ENCODE results near the gene CCDC71.
A peak's percentile ranks its signal among the peaks of the same experiment; 100 is the strongest.

The CCDC71 gene
- 8.0 to 11.0 (median 8.5) reads per million in 3 donors for total RNA-seq

DNA sequence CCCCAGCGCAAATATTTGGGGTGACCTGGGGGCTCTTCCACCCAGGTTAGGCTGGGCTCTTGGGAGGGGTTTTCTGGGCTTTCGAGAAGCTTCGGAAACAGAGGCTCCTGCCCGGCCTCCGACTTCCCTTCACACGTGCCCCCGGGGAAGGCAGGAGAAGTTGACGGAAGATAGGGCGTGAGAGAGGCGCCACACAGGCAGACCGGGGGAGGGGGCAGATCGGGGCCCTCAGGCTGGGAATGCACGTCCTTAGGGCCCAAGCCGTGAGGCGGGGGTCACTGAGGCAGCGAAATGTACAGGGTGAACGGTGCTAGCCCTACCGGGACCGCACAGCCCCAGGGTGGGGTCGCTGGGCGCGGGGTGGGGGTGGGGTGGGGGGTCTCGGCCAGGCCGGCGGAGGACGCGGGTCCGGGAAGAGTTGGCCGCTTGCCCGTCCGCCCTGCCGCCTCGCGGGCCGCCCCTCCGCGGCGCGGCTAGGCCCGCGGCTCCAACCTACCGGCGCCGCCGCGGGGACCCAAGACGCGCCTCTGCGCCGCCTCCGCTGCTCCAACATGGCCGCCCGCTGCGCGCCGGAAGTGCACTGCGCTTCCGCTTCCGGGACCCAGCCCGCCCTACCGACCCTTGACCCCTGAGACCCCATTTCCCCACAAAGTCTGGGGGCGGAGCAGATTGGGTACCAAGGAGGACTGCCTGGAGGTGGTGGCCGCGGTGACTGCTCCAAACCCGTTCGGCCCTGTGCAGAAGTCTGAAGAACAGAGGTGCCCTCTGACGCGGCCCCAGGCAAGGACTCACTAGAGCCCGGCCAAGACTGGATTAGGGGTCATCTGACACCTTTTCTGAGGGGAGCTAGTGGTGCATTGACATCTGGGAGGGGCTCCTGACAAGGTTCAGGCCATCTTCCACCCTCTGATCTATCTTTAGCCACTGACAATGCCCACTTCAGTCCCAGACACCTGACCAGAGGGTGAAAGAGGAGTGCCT lies at the start of gene CCDC71:
CCDC71 (minus strand) TSS at position 561 of the 981 bp plus-strand sequence. CDS start 2,123 bp downstream, outside the sequence.
- peak within 1 kb of the TSS; percentile 76 for H3K4me3 ChIP-seq (ENCODE audit: insufficient read depth, low read depth, low read length, poor library complexity, severe bottlenecking)
- H3K27me3 ChIP-seq (replicated peaks; ENCODE audit: control insufficient read depth, insufficient read depth, low read length, poor library complexity, severe bottlenecking), result no peaks in the 10 kb centered on the region
- DNase-seq, result peak; percentile 40 to 57 (median 49)
- H3K36me3 ChIP-seq (ENCODE audit: control insufficient read depth, insufficient read depth, low read length), result peaks cover 15% of the 10 kb centered on the region
- H3K9me3 ChIP-seq (ENCODE audit: control insufficient read depth, low read length), result no peaks in the 10 kb centered on the region
- H3K4me1 ChIP-seq (ENCODE audit: control insufficient read depth, insufficient read depth, low read length, poor library complexity, severe bottlenecking), result peaks cover 27% of the 10 kb centered on the region
- peak within 1 kb of the TSS; percentile 70 for H3K27ac ChIP-seq (ENCODE audit: insufficient read depth, low read length, poor library complexity, severe bottlenecking)

DNA sequence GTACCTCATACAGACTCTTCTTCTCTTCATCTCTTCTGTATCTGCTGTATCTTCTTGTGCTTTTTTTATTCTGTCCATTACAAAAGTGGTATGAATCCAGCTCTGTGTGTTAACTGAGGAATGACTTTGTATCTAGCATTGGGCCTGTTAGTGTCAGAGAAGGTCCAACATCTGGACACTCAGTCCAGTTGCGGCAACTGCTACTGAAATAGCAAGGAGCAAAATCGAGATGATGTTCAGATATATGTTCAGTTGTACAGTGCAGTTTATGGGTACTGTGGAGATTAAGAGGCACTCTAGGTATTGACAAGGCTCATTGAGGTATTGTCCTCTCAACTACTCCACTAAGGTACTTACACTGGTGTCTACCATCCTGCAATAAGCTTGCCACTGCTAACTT lies 47.9 kb upstream of the CCDC71 start:
- Histone ChIP-seq H3K9me3 (ENCODE audit: control insufficient read depth, low read length) (no peaks in the 10 kb centered on the region), H3K27me3 (replicated peaks; ENCODE audit: control insufficient read depth, insufficient read depth, low read length, poor library complexity, severe bottlenecking) (no peaks in the 10 kb centered on the region), H3K4me3 (ENCODE audit: insufficient read depth, low read depth, low read length, poor library complexity, severe bottlenecking) (no peak overlapping the region), H3K4me1 (ENCODE audit: control insufficient read depth, insufficient read depth, low read length, poor library complexity, severe bottlenecking) (no peaks in the 10 kb centered on the region), H3K36me3 (ENCODE audit: control insufficient read depth, insufficient read depth, low read length) (no peaks in the 10 kb centered on the region), H3K27ac (ENCODE audit: insufficient read depth, low read length, poor library complexity, severe bottlenecking) (no peak overlapping the region)
- DNase-seq, result no peak

DNA sequence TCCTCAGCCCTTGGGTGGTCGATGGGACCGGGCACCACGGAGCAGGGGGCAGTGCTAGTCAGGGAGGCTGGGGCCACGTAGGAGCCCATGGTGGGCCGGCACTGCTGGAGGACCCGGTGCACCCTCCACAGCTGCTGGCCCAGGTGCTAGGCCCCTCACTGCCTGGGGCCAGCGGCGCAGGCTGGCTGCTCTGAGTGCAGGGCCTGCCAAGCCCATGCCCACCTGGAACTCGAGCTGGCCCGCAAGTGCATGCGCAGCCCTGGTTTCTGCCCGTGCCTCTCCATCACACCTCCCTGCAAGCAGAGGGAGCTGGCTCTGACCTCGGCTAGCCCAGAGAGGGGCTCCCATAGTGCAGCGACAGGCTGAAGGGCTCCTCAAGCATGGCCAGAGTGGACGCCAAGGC lies 47.4 kb upstream of the CCDC71 start:
- H3K36me3 ChIP-seq (ENCODE audit: control insufficient read depth, insufficient read depth, low read length), result no peaks in the 10 kb centered on the region
- DNase-seq, result no peak
- no peaks in the 10 kb centered on the region for H3K9me3 ChIP-seq (ENCODE audit: control insufficient read depth, low read length)
- H3K27me3 ChIP-seq (replicated peaks; ENCODE audit: control insufficient read depth, insufficient read depth, low read length, poor library complexity, severe bottlenecking), result no peaks in the 10 kb centered on the region
- no peak overlapping the region for H3K27ac ChIP-seq (ENCODE audit: insufficient read depth, low read length, poor library complexity, severe bottlenecking)
- H3K4me3 ChIP-seq (ENCODE audit: insufficient read depth, low read depth, low read length, poor library complexity, severe bottlenecking), result no peak overlapping the region
- no peaks in the 10 kb centered on the region for H3K4me1 ChIP-seq (ENCODE audit: control insufficient read depth, insufficient read depth, low read length, poor library complexity, severe bottlenecking)

DNA sequence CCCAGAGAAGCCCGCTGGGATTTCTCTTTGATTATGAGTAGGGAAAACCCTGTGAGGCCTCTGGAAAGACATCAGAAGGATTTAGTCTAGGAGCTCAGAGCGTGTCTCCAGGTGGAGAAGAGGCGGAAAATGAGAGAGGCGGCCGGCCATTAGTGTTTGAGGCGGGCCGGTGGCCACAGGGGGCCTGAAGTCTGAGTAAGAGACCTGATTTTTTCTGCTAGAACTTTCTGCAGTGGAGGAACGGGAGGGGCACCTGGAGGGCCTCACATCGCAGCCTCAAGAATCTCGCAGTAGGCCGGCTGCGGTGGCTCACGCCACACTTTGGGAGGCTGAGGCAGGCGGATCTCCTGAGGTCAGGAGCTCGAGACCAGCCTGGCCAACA lies 33.8 kb upstream of the CCDC71 start:
- H3K4me1 ChIP-seq (ENCODE audit: control insufficient read depth, insufficient read depth, low read length, poor library complexity, severe bottlenecking), result no peaks in the 10 kb centered on the region
- DNase-seq, result no peak
- no peak overlapping the region for H3K4me3 ChIP-seq (ENCODE audit: insufficient read depth, low read depth, low read length, poor library complexity, severe bottlenecking)
- no peaks in the 10 kb centered on the region for H3K9me3 ChIP-seq (ENCODE audit: control insufficient read depth, low read length)
- H3K27ac ChIP-seq (ENCODE audit: insufficient read depth, low read length, poor library complexity, severe bottlenecking), result no peak overlapping the region
- H3K36me3 ChIP-seq (ENCODE audit: control insufficient read depth, insufficient read depth, low read length), result no peaks in the 10 kb centered on the region
- no peaks in the 10 kb centered on the region for H3K27me3 ChIP-seq (replicated peaks; ENCODE audit: control insufficient read depth, insufficient read depth, low read length, poor library complexity, severe bottlenecking)

DNA sequence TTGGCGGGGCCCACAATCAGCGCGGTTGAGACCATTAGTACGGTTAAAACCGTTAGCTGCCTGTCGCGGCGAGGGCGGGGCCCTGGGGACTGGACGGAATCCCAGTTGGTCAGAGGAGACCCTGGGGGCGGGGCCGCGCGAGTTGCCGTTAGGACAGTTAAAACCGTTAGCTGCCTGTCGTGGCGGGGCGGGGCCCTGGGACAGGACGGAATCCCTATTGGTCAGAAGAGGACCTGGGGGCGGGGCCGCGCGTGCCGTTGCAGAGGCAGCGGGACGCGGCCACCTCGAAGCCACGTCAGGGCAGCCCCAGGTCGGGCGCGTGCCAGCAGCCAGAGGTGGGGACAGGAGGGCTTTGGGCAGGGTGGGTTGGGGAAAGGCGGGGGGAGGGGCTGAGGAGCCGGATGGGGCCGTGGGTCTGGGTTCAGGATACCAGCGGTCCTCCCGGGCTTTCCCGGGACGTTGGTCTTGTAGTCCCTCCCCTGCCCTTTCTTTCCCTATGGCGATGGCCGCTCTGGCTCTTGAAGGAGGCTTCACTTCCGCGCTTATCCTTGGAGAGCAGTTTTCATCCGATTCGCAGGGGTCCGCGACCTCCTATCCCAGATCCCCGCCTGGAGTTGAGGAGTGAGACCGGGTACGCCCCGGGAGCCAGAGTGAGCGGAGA lies 33.2 kb upstream of the CCDC71 start:
- H3K4me3 ChIP-seq (ENCODE audit: insufficient read depth, low read depth, low read length, poor library complexity, severe bottlenecking), result no peak overlapping the region
- no peak overlapping the region for H3K27ac ChIP-seq (ENCODE audit: insufficient read depth, low read length, poor library complexity, severe bottlenecking)
- H3K4me1 ChIP-seq (ENCODE audit: control insufficient read depth, insufficient read depth, low read length, poor library complexity, severe bottlenecking), result no peaks in the 10 kb centered on the region
- H3K27me3 ChIP-seq (replicated peaks; ENCODE audit: control insufficient read depth, insufficient read depth, low read length, poor library complexity, severe bottlenecking), result no peaks in the 10 kb centered on the region
- no peaks in the 10 kb centered on the region for H3K9me3 ChIP-seq (ENCODE audit: control insufficient read depth, low read length)
- no peak for DNase-seq
- no peaks in the 10 kb centered on the region for H3K36me3 ChIP-seq (ENCODE audit: control insufficient read depth, insufficient read depth, low read length)

DNA sequence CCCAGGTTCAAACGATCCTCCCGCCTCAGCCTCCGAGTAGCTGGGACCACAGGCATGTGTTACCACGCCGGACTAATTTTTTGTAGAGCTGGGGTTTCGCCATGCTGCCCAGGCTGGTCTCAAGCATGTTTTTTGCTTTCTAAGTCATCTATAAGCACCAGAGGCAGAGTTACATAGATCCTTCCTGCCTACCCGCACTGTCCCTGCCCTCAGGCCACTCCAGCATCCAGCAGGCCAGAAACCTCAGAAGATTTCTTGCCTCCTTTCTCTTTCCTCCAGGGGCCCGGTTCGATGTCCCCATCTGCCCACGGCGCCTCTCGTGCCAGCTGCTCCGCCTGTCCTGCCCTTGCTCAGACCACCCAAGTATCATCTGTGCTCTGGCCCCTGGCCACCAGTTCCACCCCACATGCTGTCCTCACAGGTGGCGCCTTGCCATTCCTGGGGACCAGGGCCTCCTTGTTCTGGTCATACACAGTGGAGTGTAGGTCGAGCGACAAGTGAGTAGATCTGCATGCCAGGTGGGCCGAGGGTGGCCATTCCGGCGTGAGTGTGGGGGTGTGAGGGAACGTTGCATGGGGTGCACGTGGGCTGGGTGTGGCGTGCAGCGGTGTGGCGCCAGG lies 32.6 kb upstream of the CCDC71 start:
- H3K27ac ChIP-seq (ENCODE audit: insufficient read depth, low read length, poor library complexity, severe bottlenecking), result no peak overlapping the region
- DNase-seq, result no peak
- H3K4me3 ChIP-seq (ENCODE audit: insufficient read depth, low read depth, low read length, poor library complexity, severe bottlenecking), result no peak overlapping the region
- H3K9me3 ChIP-seq (ENCODE audit: control insufficient read depth, low read length), result no peaks in the 10 kb centered on the region
- no peaks in the 10 kb centered on the region for H3K36me3 ChIP-seq (ENCODE audit: control insufficient read depth, insufficient read depth, low read length)
- H3K27me3 ChIP-seq (replicated peaks; ENCODE audit: control insufficient read depth, insufficient read depth, low read length, poor library complexity, severe bottlenecking), result no peaks in the 10 kb centered on the region
- H3K4me1 ChIP-seq (ENCODE audit: control insufficient read depth, insufficient read depth, low read length, poor library complexity, severe bottlenecking), result no peaks in the 10 kb centered on the region

DNA sequence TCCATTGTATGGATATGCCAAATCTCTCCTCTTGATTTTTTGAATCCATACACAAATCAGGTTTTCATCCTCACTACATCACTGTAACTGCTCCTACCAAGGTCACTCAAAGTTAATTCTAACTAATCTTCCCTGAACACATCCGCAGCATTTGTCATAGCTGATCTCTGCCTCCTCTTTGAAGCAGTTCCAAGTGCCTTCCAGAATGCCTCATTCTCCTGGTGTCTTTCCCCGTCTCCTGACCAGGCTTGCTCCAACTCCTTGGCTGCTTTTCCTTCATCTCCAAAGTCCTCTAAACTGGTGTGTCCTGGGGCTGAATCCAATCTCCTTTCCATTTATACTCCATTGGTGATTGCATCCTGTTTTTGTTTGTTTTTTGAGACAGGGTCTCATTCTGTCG lies 32.0 kb upstream of the CCDC71 start:
- Histone ChIP-seq H3K36me3 (ENCODE audit: control insufficient read depth, insufficient read depth, low read length) (no peaks in the 10 kb centered on the region), H3K9me3 (ENCODE audit: control insufficient read depth, low read length) (no peaks in the 10 kb centered on the region), H3K4me1 (ENCODE audit: control insufficient read depth, insufficient read depth, low read length, poor library complexity, severe bottlenecking) (no peaks in the 10 kb centered on the region), H3K27ac (ENCODE audit: insufficient read depth, low read length, poor library complexity, severe bottlenecking) (no peak overlapping the region), H3K4me3 (ENCODE audit: insufficient read depth, low read depth, low read length, poor library complexity, severe bottlenecking) (no peak overlapping the region), H3K27me3 (replicated peaks; ENCODE audit: control insufficient read depth, insufficient read depth, low read length, poor library complexity, severe bottlenecking) (no peaks in the 10 kb centered on the region)
- no peak for DNase-seq

DNA sequence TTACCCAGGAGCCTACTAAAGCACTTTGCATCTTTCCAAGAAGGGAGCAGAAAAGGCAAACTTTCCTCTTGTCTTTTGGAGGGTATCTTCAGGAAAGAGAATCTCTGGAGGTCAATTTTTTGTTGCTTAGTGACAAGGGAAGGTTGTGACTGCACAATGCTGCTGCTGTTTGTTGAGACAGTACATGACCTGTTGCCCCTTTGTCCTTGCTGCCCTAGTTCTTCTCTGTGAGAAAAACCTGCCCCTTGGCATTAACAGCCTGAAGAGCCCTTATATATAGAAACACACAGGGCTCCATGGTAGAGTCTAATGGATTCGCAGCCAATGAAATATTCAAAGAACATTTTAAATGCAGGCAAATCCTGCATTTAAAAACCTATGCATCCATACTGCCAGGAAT lies 25.6 kb upstream of the CCDC71 start:
- H3K4me3 ChIP-seq (ENCODE audit: insufficient read depth, low read depth, low read length, poor library complexity, severe bottlenecking), result no peak overlapping the region
- no peaks in the 10 kb centered on the region for H3K36me3 ChIP-seq (ENCODE audit: control insufficient read depth, insufficient read depth, low read length)
- no peaks in the 10 kb centered on the region for H3K9me3 ChIP-seq (ENCODE audit: control insufficient read depth, low read length)
- DNase-seq, result no peak
- no peaks in the 10 kb centered on the region for H3K27me3 ChIP-seq (replicated peaks; ENCODE audit: control insufficient read depth, insufficient read depth, low read length, poor library complexity, severe bottlenecking)
- no peaks in the 10 kb centered on the region for H3K4me1 ChIP-seq (ENCODE audit: control insufficient read depth, insufficient read depth, low read length, poor library complexity, severe bottlenecking)
- H3K27ac ChIP-seq (ENCODE audit: insufficient read depth, low read length, poor library complexity, severe bottlenecking), result no peak overlapping the region

DNA sequence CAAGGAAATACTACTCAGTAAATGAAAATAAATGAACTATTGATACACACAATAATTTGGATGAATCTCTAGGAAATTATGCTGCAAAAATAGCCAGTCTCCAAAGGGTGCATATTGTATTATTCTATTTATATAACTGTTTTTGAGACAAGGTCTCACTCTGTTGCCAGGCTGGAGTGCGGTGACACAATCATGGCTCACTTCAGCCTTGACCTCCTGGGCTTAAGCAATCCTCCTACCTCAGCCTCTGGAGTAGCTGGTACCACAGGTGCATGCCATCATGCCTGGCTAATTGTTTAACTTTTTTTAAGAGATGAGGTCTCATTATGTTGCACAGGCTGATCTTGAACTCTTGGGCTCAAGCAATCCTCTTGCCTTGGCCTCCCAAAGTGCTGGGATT lies 17.7 kb upstream of the CCDC71 start:
- H3K27ac ChIP-seq (ENCODE audit: insufficient read depth, low read length, poor library complexity, severe bottlenecking), result no peak overlapping the region

DNA sequence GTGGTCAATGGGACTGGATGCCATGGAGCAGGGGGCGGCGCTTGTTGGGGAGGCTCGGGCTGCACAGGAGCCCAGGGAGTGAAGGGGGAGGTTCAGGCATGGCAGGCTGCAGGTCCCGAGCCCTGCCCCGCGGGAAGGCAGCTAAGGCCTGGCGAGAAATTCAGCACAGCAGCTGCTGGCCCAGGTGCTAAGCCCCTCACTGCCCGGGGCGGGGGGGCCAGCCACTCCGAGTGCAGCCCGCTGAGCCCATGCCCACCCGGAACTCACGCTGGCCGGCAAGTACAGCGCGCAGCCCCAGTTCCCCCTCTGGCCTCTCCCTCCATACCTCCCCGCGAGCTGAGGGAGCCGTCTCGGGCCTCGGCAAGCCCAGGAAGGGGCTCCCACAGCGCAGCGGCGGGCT lies 16.6 kb upstream of the CCDC71 start:
- H3K9me3 ChIP-seq (ENCODE audit: control insufficient read depth, low read length), result no peaks in the 10 kb centered on the region
- DNase-seq, result no peak
- no peaks in the 10 kb centered on the region for H3K36me3 ChIP-seq (ENCODE audit: control insufficient read depth, insufficient read depth, low read length)
- no peak overlapping the region for H3K4me3 ChIP-seq (ENCODE audit: insufficient read depth, low read depth, low read length, poor library complexity, severe bottlenecking)
- H3K27me3 ChIP-seq (replicated peaks; ENCODE audit: control insufficient read depth, insufficient read depth, low read length, poor library complexity, severe bottlenecking), result no peaks in the 10 kb centered on the region
- no peak overlapping the region for H3K27ac ChIP-seq (ENCODE audit: insufficient read depth, low read length, poor library complexity, severe bottlenecking)
- no peaks in the 10 kb centered on the region for H3K4me1 ChIP-seq (ENCODE audit: control insufficient read depth, insufficient read depth, low read length, poor library complexity, severe bottlenecking)

More for the DNA sequence above, 17.7 kb upstream of the CCDC71 start:
- no peak overlapping the region for H3K4me3 ChIP-seq (ENCODE audit: insufficient read depth, low read depth, low read length, poor library complexity, severe bottlenecking)
- H3K36me3 ChIP-seq (ENCODE audit: control insufficient read depth, insufficient read depth, low read length), result no peaks in the 10 kb centered on the region
- H3K27me3 ChIP-seq (replicated peaks; ENCODE audit: control insufficient read depth, insufficient read depth, low read length, poor library complexity, severe bottlenecking), result no peaks in the 10 kb centered on the region
- H3K9me3 ChIP-seq (ENCODE audit: control insufficient read depth, low read length), result no peaks in the 10 kb centered on the region
- no peaks in the 10 kb centered on the region for H3K4me1 ChIP-seq (ENCODE audit: control insufficient read depth, insufficient read depth, low read length, poor library complexity, severe bottlenecking)
- DNase-seq, result no peak
